ENCODE measurements around the gene OCIAD2. TPM values are rescaled to one million over a fixed set of nuclear protein-coding genes. Genes with fewer than 3 reads are reported as not detected.

The OCIAD2 gene
- total RNA-seq, 1 experiment from 2014 or later: 82.7 TPM

- peak; percentile 82 for TF ChIP-seq FOXK1 (CRISPR knock-in tag; IDR thresholded peaks at IDR 0.05)
- TF ChIP-seq ZSCAN18 (CRISPR knock-in tag; IDR thresholded peaks at IDR 0.05): 0 out of 2 replicates have a peak, but pooled peaks have one; percentile 12
- TF ChIP-seq TCF7 (CRISPR knock-in tag; IDR thresholded peaks at IDR 0.05; ENCODE audit: low read depth): 0 out of 2 replicates have a peak, but pooled peaks have one; percentile 44
- TF ChIP-seq MYBL2 (CRISPR knock-in tag; IDR thresholded peaks at IDR 0.05): peak; percentile 65; the same call in 1 of the 2 replicates
- peak; percentile 26; the same call in 1 of the 2 replicates for TF ChIP-seq USF1 (CRISPR knock-in tag; IDR thresholded peaks at IDR 0.05)
- TF ChIP-seq SP1 (CRISPR knock-in tag; conservative IDR thresholded peaks at IDR 0.05): peak; percentile 60
- TF ChIP-seq SOX15 (CRISPR knock-in tag; IDR thresholded peaks at IDR 0.05): no peak
Measured at GRCh38 chr4:48906206-48907173, at the start of gene OCIAD2 (continued).

GRCh38 chr4:48954314-48954713 is 47.7 kb upstream of the OCIAD2 start:
- peaks cover 29% of the 10 kb centered on the region for H3K4me1 Mint-ChIP-seq
- CTCF ChIA-PET: interaction anchor here (0.7 to 1.9 kb wide), 3 partner anchors 10 to 376 kb away, joined by 3 to 23 read pairs (median 3); no protein-coding TSS in a partner anchor
- H3K27ac Mint-ChIP-seq: peak overlapping the region; percentile 95
- no peak for DNase-seq (ENCODE audit: low spot score)
- peaks cover 2% of the 10 kb centered on the region; the same call in 1 of the 2 replicates for H3K27me3 Mint-ChIP-seq (ENCODE audit: low read depth)
- 0 out of 2 replicates have a peak, but pooled peaks cover 3% of the 10 kb centered on the region for H3K36me3 Mint-ChIP-seq
- peak overlapping the region; percentile 12 for H3K4me3 Mint-ChIP-seq
- TF ChIP-seq IRF2 (CRISPR knock-in tag; IDR thresholded peaks at IDR 0.05; ENCODE audit: borderline replicate concordance, low read depth) (no peak), JAZF1 (CRISPR knock-in tag; IDR thresholded peaks at IDR 0.05) (no peak), USF2 (CRISPR knock-in tag; IDR thresholded peaks at IDR 0.05) (no peak), HMGXB4 (CRISPR knock-in tag; IDR thresholded peaks at IDR 0.05) (no peak), FOXK1 (CRISPR knock-in tag; IDR thresholded peaks at IDR 0.05) (no peak), ATF6 (CRISPR knock-in tag; IDR thresholded peaks at IDR 0.05) (no peak)
- H3K9me3 Mint-ChIP-seq: peaks cover 24% of the 10 kb centered on the region
- ATAC-seq: peak; percentile 86
- POLR2A ChIA-PET: interaction anchor here (0.9 kb wide), 1 partner anchor 10 kb away, joined by 3 read pairs; no protein-coding TSS in a partner anchor

GRCh38 chr4:48949518-48950219 is 43.1 kb upstream of the OCIAD2 start:
- H3K4me3 Mint-ChIP-seq: no peak overlapping the region
- 0 out of 2 replicates have a peak, but pooled peaks cover 3% of the 10 kb centered on the region for H3K36me3 Mint-ChIP-seq
- ATAC-seq (no peak), DNase-seq (ENCODE audit: low spot score) (no peak)
- no peak overlapping the region for H3K27ac Mint-ChIP-seq
- ChIA-PET CTCF (interaction anchor here (0.6 to 0.7 kb wide), 2 partner anchors 10 to 48 kb away, joined by 3 read pairs; no protein-coding TSS in a partner anchor), POLR2A (no interaction called here)
- H3K4me1 Mint-ChIP-seq: peaks cover 28% of the 10 kb centered on the region
- peaks cover 6% of the 10 kb centered on the region for H3K27me3 Mint-ChIP-seq (ENCODE audit: low read depth)
- peaks cover 14% of the 10 kb centered on the region for H3K9me3 Mint-ChIP-seq
- TF ChIP-seq ZNF121 (CRISPR knock-in tag; IDR thresholded peaks at IDR 0.05) (no peak), RELA (CRISPR knock-in tag; IDR thresholded peaks at IDR 0.05; ENCODE audit: borderline replicate concordance) (no peak), ZNF532 (CRISPR knock-in tag; IDR thresholded peaks at IDR 0.05; ENCODE audit: borderline replicate concordance) (no peak), ZNF317 (CRISPR knock-in tag; IDR thresholded peaks at IDR 0.05; ENCODE audit: borderline replicate concordance, low read depth) (no peak), NFE2L1 (CRISPR knock-in tag; IDR thresholded peaks at IDR 0.05) (no peak), ZNF263 (CRISPR knock-in tag; IDR thresholded peaks at IDR 0.05; ENCODE audit: low read depth) (no peak)
